H1 (cell line): ENCODE data around the gene NUP85. TPM values are rescaled to one million over a fixed set of nuclear protein-coding genes. Genes with fewer than 3 reads are reported as not detected.

ENCODE experiments used
- CTCF ChIA-PET: fragments of 300-600 bp; sonication (Branson Sonifier 250); formaldehyde crosslinking; loops from one replicate; lab custom pipeline; 2021; ENCODE audit not compliant: partially characterized antibody; lab: Charles Lee
- POLR2A ChIA-PET: fragments of 300-600 bp; sonication (Branson Sonifier 250); formaldehyde crosslinking; loops from one replicate; lab custom pipeline; 2021; ENCODE audit warnings: inconsistent platforms; ENCODE audit not compliant: partially characterized antibody; lab: Charles Lee
- DNase-seq, 2 experiments: peaks; one replicate each; pipeline versions ENCODE4 v3.0.0 to v3.0.0-alpha.2; 2010 to 2022; ENCODE audit warnings: low spot score in 2 of 2, low read depth in 1 of 2, mixed read lengths in 1 of 2
- FAIRE-seq: peaks from 2 replicates; lab custom pipeline; 2011; peaks lifted over from hg19 to GRCh38; lab: Jason Lieb, UNC
- H2AFZ ChIP-seq: 2 replicates; pipeline ENCODE4 v1.8.1; 2012; ENCODE audit warnings: low read length, inconsistent platforms
- H2AK5ac ChIP-seq: 2 replicates; pipeline ENCODE4 v1.6.1; 2013; ENCODE audit warnings: low read depth, low read length
- H2BK120ac ChIP-seq: replicated peaks from 2 replicates; pipeline ENCODE3; 2013; ENCODE audit warnings: low read depth, low read length, inconsistent platforms
- H2BK12ac ChIP-seq: 2 replicates; pipeline ENCODE4 v1.6.1; 2013; ENCODE audit warnings: low read depth, low read length
- H2BK15ac ChIP-seq: 2 replicates; pipeline ENCODE4 v1.6.1; 2013; ENCODE audit warnings: low read length
- H2BK20ac ChIP-seq: 2 replicates; pipeline ENCODE4 v1.6.1; 2013; ENCODE audit warnings: low read length
- H2BK5ac ChIP-seq: 2 replicates; pipeline ENCODE4 v1.6.1; 2013; ENCODE audit warnings: low read depth, low read length
- H3K14ac ChIP-seq: 2 replicates; pipeline ENCODE4 v1.6.1; 2013; ENCODE audit warnings: inconsistent platforms; ENCODE audit not compliant: insufficient read length
- H3K18ac ChIP-seq: 2 replicates; pipeline ENCODE4 v1.6.1; 2013; ENCODE audit warnings: low read length; ENCODE audit errors: extremely low read depth
- H3K23ac ChIP-seq: 2 replicates; pipeline ENCODE4 v1.6.1; 2013; ENCODE audit warnings: inconsistent platforms; ENCODE audit not compliant: insufficient read length
- H3K23me2 ChIP-seq: 2 replicates; pipeline ENCODE4 v1.6.1; 2013; ENCODE audit warnings: low read depth, low read length
- H3K27ac ChIP-seq: 2 replicates; pipeline ENCODE4 v1.6.1; 2011; ENCODE audit warnings: low read depth, low read length, inconsistent platforms
- H3K27me3 ChIP-seq, 4 experiments: replicated peaks in 1 of 4; 1 replicate in 1 of 4; 2 replicates in 3 of 4; pipeline versions ENCODE4 v1.6.1 to v1.8.1; 2011 to 2013; ENCODE audit warnings: low read length in 3 of 4, mild to moderate bottlenecking in 3 of 4, inconsistent platforms in 2 of 4, mixed read lengths in 2 of 4, moderate library complexity in 1 of 4; ENCODE audit not compliant: control insufficient read depth in 3 of 4, insufficient read depth in 3 of 4; ENCODE audit errors: extremely low read depth in 1 of 4
- H3K36me3 ChIP-seq, 4 experiments: 2 replicates each; pipeline versions ENCODE4 v1.6.1 to v1.8.1; 2011 to 2013; ENCODE audit warnings: mild to moderate bottlenecking in 4 of 4, low read length in 3 of 4, moderate library complexity in 2 of 4, control low read depth in 1 of 4, inconsistent platforms in 1 of 4; ENCODE audit not compliant: insufficient read depth in 4 of 4, control insufficient read depth in 2 of 4
- H3K4ac ChIP-seq: replicated peaks from 2 replicates; pipeline ENCODE3; 2013; ENCODE audit warnings: low read length, low read depth, mixed read lengths, inconsistent platforms; ENCODE audit not compliant: insufficient read length
- H3K4me1 ChIP-seq, 4 experiments: replicated peaks in 1 of 4; 1 replicate in 1 of 4; 2 replicates in 3 of 4; pipeline versions ENCODE4 v1.6.1 to v1.8.1; 2011 to 2013; ENCODE audit warnings: low read length in 3 of 4, inconsistent platforms in 2 of 4, mixed read lengths in 1 of 4; ENCODE audit not compliant: insufficient read depth in 4 of 4, control insufficient read depth in 3 of 4
- H3K4me2 ChIP-seq, 2 experiments: 2 replicates each; pipeline versions ENCODE4 v1.6.1 to v1.8.1; 2011 to 2013; ENCODE audit warnings: low read depth in 2 of 2, low read length in 2 of 2, control low read depth in 1 of 2, inconsistent platforms in 1 of 2, mild to moderate bottlenecking in 1 of 2; ENCODE audit not compliant: insufficient read depth in 1 of 2
- H3K4me3 ChIP-seq, 4 experiments: fragments of 200-600, 300-600 bp in 1 of 4; sonication (generic), shearing (Covaris generic), sonication (Bioruptor Twin) in 1 of 4; 2 replicates each; pipeline versions ENCODE4 v1.5.1 to v1.8.1; 2011 to 2016; ENCODE audit warnings: low read length in 4 of 4, low read depth in 3 of 4, control low read depth in 2 of 4, inconsistent platforms in 2 of 4, mild to moderate bottlenecking in 2 of 4, mixed read lengths in 1 of 4, moderate library complexity in 1 of 4; ENCODE audit not compliant: insufficient read depth in 2 of 4; ENCODE audit errors: extremely low read depth in 1 of 4
- H3K56ac ChIP-seq: replicated peaks from 2 replicates; pipeline ENCODE3; 2013; ENCODE audit warnings: low read depth, mild to moderate bottlenecking, mixed read lengths, low read length, inconsistent platforms; ENCODE audit not compliant: insufficient read length
- H3K79me1 ChIP-seq: 2 replicates; pipeline ENCODE4 v1.6.1; 2013; ENCODE audit warnings: low read depth, low read length, control low read depth
- H3K79me2 ChIP-seq, 2 experiments: 2 replicates each; pipeline versions ENCODE4 v1.6.1 to v1.8.1; 2012 to 2013; ENCODE audit warnings: low read length in 2 of 2, mild to moderate bottlenecking in 2 of 2, inconsistent platforms in 1 of 2; ENCODE audit not compliant: insufficient read depth in 2 of 2, control insufficient read depth in 1 of 2
- H3K9ac ChIP-seq, 4 experiments: replicated peaks in 1 of 4; 1 replicate in 1 of 4; 2 replicates in 3 of 4; pipeline versions ENCODE4 v1.6.1 to v1.8.1; 2011 to 2013; ENCODE audit warnings: low read depth in 3 of 4, low read length in 3 of 4, control low read depth in 2 of 4, mild to moderate bottlenecking in 2 of 4, moderate library complexity in 2 of 4, inconsistent platforms in 1 of 4; ENCODE audit errors: extremely low read depth in 1 of 4
- H3K9me3 ChIP-seq, 2 experiments: 2 replicates each; pipeline versions ENCODE4 v1.6.1 to v1.8.1; 2012 to 2013; ENCODE audit warnings: mild to moderate bottlenecking in 2 of 2, moderate library complexity in 2 of 2, control low read depth in 1 of 2, inconsistent platforms in 1 of 2, low read depth in 1 of 2, low read length in 1 of 2, mixed read lengths in 1 of 2; ENCODE audit not compliant: insufficient read depth in 2 of 2
- H4K20me1 ChIP-seq, 2 experiments: replicated peaks in 1 of 2; 2 replicates each; pipeline versions ENCODE3 to v1.8.1; 2011 to 2013; ENCODE audit warnings: inconsistent platforms in 2 of 2, low read length in 2 of 2, mild to moderate bottlenecking in 1 of 2; ENCODE audit not compliant: insufficient read depth in 2 of 2, control insufficient read depth in 1 of 2
- H4K5ac ChIP-seq: 2 replicates; pipeline ENCODE4 v1.6.1; 2013; ENCODE audit warnings: low read length, low read depth, mixed read lengths, inconsistent platforms; ENCODE audit not compliant: insufficient read length
- H4K8ac ChIP-seq: 2 replicates; pipeline ENCODE4 v1.8.0; 2013; ENCODE audit warnings: mild to moderate bottlenecking, moderate library complexity, low read length, inconsistent platforms; ENCODE audit not compliant: insufficient read depth; ENCODE audit errors: extremely low read depth
- H4K91ac ChIP-seq: replicated peaks from 2 replicates; pipeline ENCODE3; 2013; ENCODE audit warnings: low read length, mixed read lengths, inconsistent platforms; ENCODE audit not compliant: insufficient read length
- CBX8 ChIP-seq: fragments of 300-800, 300-1000 bp; sonication (generic); IDR thresholded peaks from 2 replicates; pipeline ENCODE4 v1.7.1; 2016; ENCODE audit warnings: low read depth, low read length, borderline replicate concordance
- CTCF ChIP-seq, 3 experiments: IDR thresholded peaks; 1 replicate in 2 of 3; 2 replicates in 1 of 3; pipeline versions ENCODE4 v1.5.1 to v1.6.1; 2011; ENCODE audit warnings: low read length in 3 of 3, mild to moderate bottlenecking in 3 of 3, inconsistent platforms in 2 of 3, low read depth in 1 of 3, moderate library complexity in 1 of 3; ENCODE audit not compliant: insufficient read depth in 1 of 3; ENCODE audit errors: control extremely low read depth in 1 of 3
- JUN ChIP-seq: IDR thresholded peaks from 2 replicates; pipeline ENCODE4 v1.6.1; 2011; ENCODE audit warnings: low read depth, mild to moderate bottlenecking, improper control_type of control experiment, low read length
- POU5F1 ChIP-seq: IDR thresholded peaks from 2 replicates; pipeline ENCODE4 v1.6.1; 2011; ENCODE audit warnings: low read depth, mild to moderate bottlenecking, low read length, moderate library complexity
- RAD21 ChIP-seq, 2 experiments: IDR thresholded peaks in 1 of 2; conservative IDR thresholded peaks in 1 of 2; 2 replicates each; pipeline ENCODE4 v1.6.1; 2011; ENCODE audit warnings: low read depth in 2 of 2, low read length in 2 of 2, improper control_type of control experiment in 1 of 2, inconsistent platforms in 1 of 2, mild to moderate bottlenecking in 1 of 2, moderate library complexity in 1 of 2
- SIN3A ChIP-seq, 2 experiments: IDR thresholded peaks in 1 of 2; conservative IDR thresholded peaks in 1 of 2; 2 replicates each; pipeline ENCODE4 v1.6.1; 2011 to 2012; ENCODE audit warnings: low read length in 2 of 2, improper control_type of control experiment in 1 of 2, low read depth in 1 of 2, mild to moderate bottlenecking in 1 of 2
- WGBS, 2 experiments: shearing (Covaris generic) in 1 of 2; methylation state at CpG; one replicate each; pipeline versions ENCODE4 v1.1.6 to v1.1.7; 2013 to 2015; ENCODE audit warnings: low lambda C conversion rate in 2 of 2, mixed read lengths in 2 of 2, inconsistent platforms in 1 of 2, low coverage in 1 of 2, missing lambda C conversion rate in 1 of 2; ENCODE audit not compliant: insufficient replicate concordance in 2 of 2, insufficient coverage in 1 of 2, insufficient read length in 1 of 2; ENCODE audit errors: extremely low coverage in 1 of 2, missing lambda C conversion rate in 1 of 2; 5-methylcytosine and 5-hydroxymethylcytosine counted together
- polyA plus RNA-seq, 7 experiments: library from polyadenylated mRNA; depleted of rRNA in 3 of 7; stranded (reverse) in 5 of 7; unstranded in 2 of 7; fragments of >200 nt in 5 of 7; fragments of 200-250 nt in 2 of 7; gene quantifications; 1 replicate in 5 of 7; 2 replicates in 1 of 7; 4 replicates in 1 of 7; pipeline versions ENCODE4 v1.2.1 to v1.2.3, GENCODE V29; 2011 to 2013; ENCODE audit warnings: missing spikeins in 2 of 7, mixed read lengths in 2 of 7
- total RNA-seq: library from RNA; stranded (reverse); fragmentation: NEBNext Ultra II Directional; extraction: Animal tissue kit (Norgen Biotek cat#: 25700); gene quantifications from 2 replicates; pipeline ENCODE4 v1.2.1, GENCODE V29; 2021
- TF ChIP-seq, protein P1 (sequence below): IDR thresholded peaks from 2 replicates; pipeline ENCODE4 v1.6.1; 2011; ENCODE audit warnings: low read depth, mild to moderate bottlenecking, low read length; ENCODE audit not compliant: insufficient read depth
- TF ChIP-seq, protein P2 (sequence below): IDR thresholded peaks from 2 replicates; pipeline ENCODE4 v1.6.1; 2012; ENCODE audit warnings: inconsistent platforms

Gene NUP85
- total and polyA plus RNA-seq, 2 of the 8 experiments (the other 6 are each of a cell fraction or from before 2014, with no cell fraction given): 98.5 to 154 TPM

DNA sequence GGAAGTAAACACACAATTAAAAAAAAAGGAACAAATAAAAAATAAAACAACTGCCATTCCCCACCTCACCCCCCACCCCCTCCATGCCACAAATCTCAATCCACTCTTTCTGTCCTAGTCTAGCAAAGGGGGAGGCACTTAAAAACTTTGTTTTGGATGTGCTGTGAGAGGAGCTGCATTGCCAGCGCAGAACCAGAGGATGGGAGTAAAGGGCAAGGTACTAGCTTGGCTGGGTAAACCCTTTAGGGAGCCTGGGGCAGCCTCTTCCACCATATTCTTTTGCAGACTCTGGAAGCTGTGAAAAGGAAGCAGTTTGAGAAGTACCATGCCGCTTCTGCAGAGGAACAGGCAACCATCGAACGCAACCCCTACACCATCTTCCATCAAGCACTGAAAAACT is 57.6 kb downstream of the NUP85 start:
- H3K27ac ChIP-seq: no peak overlapping the region
- ChIA-PET POLR2A (interaction anchor here (0.8 to 4.7 kb wide), 11 partner anchors 8 to 147 kb away, joined by 3 to 62 read pairs (median 6); partner anchors contain the start of genes JPT1, MIF4GD and NUP85), CTCF (interaction anchor here (0.6 to 21.2 kb wide), 17 partner anchors 8 to 614 kb away, joined by 3 to 369 read pairs (median 4); partner anchors contain the start of genes MIF4GD and SLC25A19)
- 0 out of 2 replicates have a peak overlapping the region, but pooled peaks have one; percentile 19 for H4K8ac ChIP-seq
- H3K4me3 ChIP-seq: peak overlapping the region in 3 of 4 experiments; percentile 91 to 99 (median 96); a peak in 4 of 8 replicates
- peaks cover 12% of the 10 kb centered on the region for H3K23me2 ChIP-seq
- H3K4ac ChIP-seq: no peak overlapping the region
- FAIRE-seq (no peak), DNase-seq (no peak)
- H4K5ac ChIP-seq: no peak overlapping the region
- H3K9ac ChIP-seq: no peak overlapping the region
- 97% methylated on average over 4 of the region's 4 CpGs; no CpG with 5 or more reads in 1 of the 2 experiments for whole genome bisulfite sequencing, 2 experiments
- H3K23ac ChIP-seq: no peak overlapping the region
- H3K14ac ChIP-seq: no peak overlapping the region
- peaks cover 0 to 9% (median 6%) of the 10 kb centered on the region in 4 experiments; a peak in 5 of 7 replicates for H3K4me1 ChIP-seq
- no peak overlapping the region for H2BK15ac ChIP-seq
- H2AFZ ChIP-seq: no peak overlapping the region
- peaks cover 12 to 34% (median 25%) of the 10 kb centered on the region in 4 experiments for H3K36me3 ChIP-seq
- no peak overlapping the region for H2AK5ac ChIP-seq
- H3K9me3 ChIP-seq: no peaks in the 10 kb centered on the region
- H4K20me1 ChIP-seq: peaks cover 2 to 11% of the 10 kb centered on the region in 2 experiments
- no peak overlapping the region for H2BK5ac ChIP-seq
- H2BK120ac ChIP-seq: no peak overlapping the region
- H2BK20ac ChIP-seq: no peak overlapping the region
- H2BK12ac ChIP-seq: no peak overlapping the region
- H3K4me2 ChIP-seq: peak overlapping the region; percentile 84 to 94; a peak in 2 of 4 replicates
- peaks cover 12 to 40% of the 10 kb centered on the region in 2 experiments for H3K79me2 ChIP-seq
- H3K56ac ChIP-seq: no peak overlapping the region
- H3K27me3 ChIP-seq: no peaks in the 10 kb centered on the region
- peaks cover 9% of the 10 kb centered on the region for H3K79me1 ChIP-seq
- no peak overlapping the region for H3K18ac ChIP-seq
- no peak overlapping the region for H4K91ac ChIP-seq
- TF ChIP-seq CBX8: no peak
- TF ChIP-seq, protein P1, sequence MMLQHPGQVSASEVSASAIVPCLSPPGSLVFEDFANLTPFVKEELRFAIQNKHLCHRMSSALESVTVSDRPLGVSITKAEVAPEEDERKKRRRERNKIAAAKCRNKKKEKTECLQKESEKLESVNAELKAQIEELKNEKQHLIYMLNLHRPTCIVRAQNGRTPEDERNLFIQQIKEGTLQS: no peak
- TF ChIP-seq JUN: no peak
- peak in 1 of 3 experiments; percentile 30; a peak in 1 of 4 replicates for TF ChIP-seq CTCF (IDR thresholded peaks at IDR 0.05; ENCODE audit: control extremely low read depth in 1 of 3, insufficient read depth in 1 of 3, low read depth in 1 of 3, low read length in 3 of 3)
- TF ChIP-seq, protein P2, sequence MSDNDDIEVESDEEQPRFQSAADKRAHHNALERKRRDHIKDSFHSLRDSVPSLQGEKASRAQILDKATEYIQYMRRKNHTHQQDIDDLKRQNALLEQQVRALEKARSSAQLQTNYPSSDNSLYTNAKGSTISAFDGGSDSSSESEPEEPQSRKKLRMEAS: no peak
- peak; percentile 15 to 47; a peak in 3 of 4 replicates for TF ChIP-seq RAD21 (IDR thresholded peaks at IDR 0.05 in 1 of 2, conservative IDR thresholded peaks at IDR 0.05 in 1 of 2; ENCODE audit: low read depth in 2 of 2, low read length in 2 of 2)
- no peak for TF ChIP-seq POU5F1
- no peak for TF ChIP-seq SIN3A (conservative IDR thresholded peaks at IDR 0.05 in 1 of 2, IDR thresholded peaks at IDR 0.05 in 1 of 2; ENCODE audit: low read depth in 1 of 2, low read length in 2 of 2)
